Testis (tissue), 2 donors: Measurements from ENCODE around the gene STBD1.

ENCODE experiments used
- CTCF ChIP-seq, 3 experiments: fragments of 450-650 bp in 2 of 3; fragments of 200-600 bp in 1 of 3; sonication (generic) in 1 of 3; IDR thresholded peaks; one replicate each; pipeline ENCODE4 v1.5.1; 2016 to 2019; ENCODE audit warnings: antibody characterized with exemption in 3 of 3, mild to moderate bottlenecking in 2 of 3, moderate library complexity in 1 of 3
- POLR2A ChIP-seq: fragments of 450-650 bp; IDR thresholded peaks from one replicate; pipeline ENCODE4 v1.6.1; 2017; ENCODE audit warnings: antibody characterized with exemption, mild to moderate bottlenecking, moderate library complexity

- no peak for TF ChIP-seq CTCF (IDR thresholded peaks at IDR 0.05)
- TF ChIP-seq POLR2A: no peak
Measured at GRCh38 chr4:76342191-76342590, 35.7 kb downstream of the STBD1 start.
